ENCODE results near the gene BBIP1.

The BBIP1 gene

GRCh38 chr10:110919971-110920881 is 1.2 kb upstream of the BBIP1 start:
- Histone ChIP-seq H3K9me3 (ENCODE audit: low read length) (no peaks in the 10 kb centered on the region), H3K4me1 (ENCODE audit: insufficient read depth, low read length, severe bottlenecking) (peaks cover 59% of the 10 kb centered on the region), H4K20me1 (ENCODE audit: insufficient read depth, low read length) (no peaks in the 10 kb centered on the region), H3K4me3 (ENCODE audit: low read depth, low read length, poor library complexity, severe bottlenecking) (peak overlapping the region; percentile 65), H2AFZ (ENCODE audit: low read length) (no peak overlapping the region), H3K9me2 (ENCODE audit: low read depth, low read length) (no peaks in the 10 kb centered on the region), H3K9ac (ENCODE audit: low read length) (peak overlapping the region; percentile 63), H3K36me3 (ENCODE audit: insufficient read depth, low read length) (no peaks in the 10 kb centered on the region), H3K79me2 (ENCODE audit: insufficient read depth, low read length) (peaks cover 50% of the 10 kb centered on the region), H3K4me2 (ENCODE audit: low read length) (peak overlapping the region; percentile 82), H3K27me3 (ENCODE audit: insufficient read depth, low read length) (no peaks in the 10 kb centered on the region), H3F3A (ENCODE audit: insufficient read depth, low read length) (0 out of 2 replicates have a peak, but pooled peaks cover 16% of the 10 kb centered on the region), H3K27ac (ENCODE audit: low read depth, low read length, poor library complexity, severe bottlenecking) (peak overlapping the region; percentile 92)
- TF ChIP-seq EZH2 (IDR thresholded peaks at IDR 0.05; ENCODE audit: borderline replicate concordance, low read length) = no peak
- TF ChIP-seq, protein P1, sequence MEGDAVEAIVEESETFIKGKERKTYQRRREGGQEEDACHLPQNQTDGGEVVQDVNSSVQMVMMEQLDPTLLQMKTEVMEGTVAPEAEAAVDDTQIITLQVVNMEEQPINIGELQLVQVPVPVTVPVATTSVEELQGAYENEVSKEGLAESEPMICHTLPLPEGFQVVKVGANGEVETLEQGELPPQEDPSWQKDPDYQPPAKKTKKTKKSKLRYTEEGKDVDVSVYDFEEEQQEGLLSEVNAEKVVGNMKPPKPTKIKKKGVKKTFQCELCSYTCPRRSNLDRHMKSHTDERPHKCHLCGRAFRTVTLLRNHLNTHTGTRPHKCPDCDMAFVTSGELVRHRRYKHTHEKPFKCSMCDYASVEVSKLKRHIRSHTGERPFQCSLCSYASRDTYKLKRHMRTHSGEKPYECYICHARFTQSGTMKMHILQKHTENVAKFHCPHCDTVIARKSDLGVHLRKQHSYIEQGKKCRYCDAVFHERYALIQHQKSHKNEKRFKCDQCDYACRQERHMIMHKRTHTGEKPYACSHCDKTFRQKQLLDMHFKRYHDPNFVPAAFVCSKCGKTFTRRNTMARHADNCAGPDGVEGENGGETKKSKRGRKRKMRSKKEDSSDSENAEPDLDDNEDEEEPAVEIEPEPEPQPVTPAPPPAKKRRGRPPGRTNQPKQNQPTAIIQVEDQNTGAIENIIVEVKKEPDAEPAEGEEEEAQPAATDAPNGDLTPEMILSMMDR (IDR thresholded peaks at IDR 0.05; ENCODE audit: low read length) = no peak

DNA sequence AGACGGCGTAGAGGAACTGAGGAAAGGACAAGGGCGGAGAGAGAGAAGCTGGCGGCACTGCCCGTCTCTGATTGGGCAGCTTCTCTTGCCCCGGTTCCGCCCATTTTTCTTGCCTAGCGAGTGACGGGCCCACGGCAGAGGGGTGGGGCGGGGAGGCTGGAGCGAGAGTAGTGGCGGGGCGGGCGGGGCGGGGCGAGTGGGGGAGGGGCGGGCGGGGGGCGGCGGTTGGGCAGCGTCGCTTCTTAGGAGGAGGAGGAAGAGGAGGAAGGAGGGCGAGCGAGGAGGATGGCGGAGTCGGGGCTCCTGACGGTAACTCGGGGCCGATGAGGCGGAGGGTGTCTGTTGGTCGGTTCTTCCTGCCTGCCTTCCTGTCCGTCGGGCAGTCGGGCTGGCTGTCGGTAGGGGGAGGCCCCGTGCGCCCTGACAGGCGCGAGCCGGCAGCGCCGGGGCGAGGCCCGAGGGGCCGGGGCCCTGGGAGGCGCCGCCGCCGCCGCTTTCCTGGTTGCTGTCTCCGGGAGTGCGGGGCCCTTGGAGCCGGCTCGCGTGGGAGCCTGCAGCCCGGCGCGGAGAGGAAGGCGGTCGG is 460 bp upstream of the BBIP1 start, which contains the start of gene SHOC2:
Gene SHOC2 (plus strand): TSS at position 256 of the 583 bp plus-strand sequence. CDS start 44,755 bp downstream, outside the sequence.
- Histone ChIP-seq H2AFZ (ENCODE audit: low read length) (no peak within 1 kb of the TSS; the same call in 1 of the 2 replicates), H3K27ac (ENCODE audit: low read depth, low read length, poor library complexity, severe bottlenecking) (peak within 1 kb of the TSS; percentile 92), H3K4me3 (ENCODE audit: low read depth, low read length, poor library complexity, severe bottlenecking) (peak within 1 kb of the TSS; percentile 75), H3K36me3 (ENCODE audit: insufficient read depth, low read length) (no peaks in the 10 kb centered on the region), H3K4me2 (ENCODE audit: low read length) (peak within 1 kb of the TSS; percentile 85), H3K27me3 (ENCODE audit: insufficient read depth, low read length) (no peaks in the 10 kb centered on the region), H3F3A (ENCODE audit: insufficient read depth, low read length) (0 out of 2 replicates have a peak, but pooled peaks cover 16% of the 10 kb centered on the region), H3K9me2 (ENCODE audit: low read depth, low read length) (no peaks in the 10 kb centered on the region), H4K20me1 (ENCODE audit: insufficient read depth, low read length) (no peaks in the 10 kb centered on the region), H3K9me3 (ENCODE audit: low read length) (no peaks in the 10 kb centered on the region), H3K4me1 (ENCODE audit: insufficient read depth, low read length, severe bottlenecking) (peaks cover 62% of the 10 kb centered on the region), H3K9ac (ENCODE audit: low read length) (peak within 1 kb of the TSS; percentile 81), H3K79me2 (ENCODE audit: insufficient read depth, low read length) (peaks cover 42% of the 10 kb centered on the region)
- TF ChIP-seq EZH2 (IDR thresholded peaks at IDR 0.05; ENCODE audit: borderline replicate concordance, low read length) = no peak
- TF ChIP-seq, protein P1 (IDR thresholded peaks at IDR 0.05; ENCODE audit: low read length) = 0 out of 2 replicates have a peak, but pooled peaks have one; percentile 8

- peak overlapping the region; percentile 89 for H2AFZ ChIP-seq (ENCODE audit: low read length)
- TF ChIP-seq, protein P1 (IDR thresholded peaks at IDR 0.05; ENCODE audit: low read length) = no peak
- no peak for TF ChIP-seq EZH2 (IDR thresholded peaks at IDR 0.05; ENCODE audit: borderline replicate concordance, low read length)
Measured at GRCh38 chr10:110918269-110918642, 724 bp downstream of the BBIP1 start.

More at GRCh38 chr10:110918269-110918642, 724 bp downstream of the BBIP1 start:
- H3F3A ChIP-seq (ENCODE audit: insufficient read depth, low read length) = 0 out of 2 replicates have a peak, but pooled peaks cover 16% of the 10 kb centered on the region
- no peaks in the 10 kb centered on the region for H3K9me3 ChIP-seq (ENCODE audit: low read length)
- H3K79me2 ChIP-seq (ENCODE audit: insufficient read depth, low read length) = peaks cover 30% of the 10 kb centered on the region
- no peaks in the 10 kb centered on the region for H3K27me3 ChIP-seq (ENCODE audit: insufficient read depth, low read length)
- peaks cover 52% of the 10 kb centered on the region for H3K4me1 ChIP-seq (ENCODE audit: insufficient read depth, low read length, severe bottlenecking)
- H3K9me2 ChIP-seq (ENCODE audit: low read depth, low read length) = no peaks in the 10 kb centered on the region
- H3K9ac ChIP-seq (ENCODE audit: low read length) = peak overlapping the region; percentile 81
- peak overlapping the region; percentile 75 for H3K4me3 ChIP-seq (ENCODE audit: low read depth, low read length, poor library complexity, severe bottlenecking)
- H3K27ac ChIP-seq (ENCODE audit: low read depth, low read length, poor library complexity, severe bottlenecking) = peak overlapping the region; percentile 91
- H4K20me1 ChIP-seq (ENCODE audit: insufficient read depth, low read length) = no peaks in the 10 kb centered on the region
- H3K4me2 ChIP-seq (ENCODE audit: low read length) = peak overlapping the region; percentile 85
- H3K36me3 ChIP-seq (ENCODE audit: insufficient read depth, low read length) = no peaks in the 10 kb centered on the region

Data from OCI-LY1 (cell line).